ENCODE measurements around the gene BIVM. TPM values are rescaled to one million over a fixed set of nuclear protein-coding genes. Genes with fewer than 3 reads are reported as not detected.

The BIVM gene
- total RNA-seq: 10 to 100 TPM; 15.2 to 29.6 (median 27.2) TPM

- Histone ChIP-seq H3K27me3 (no peaks in the 10 kb centered on the region), H3K4me3 (peak within 1 kb of the TSS; percentile 76 to 84 (median 79)), H3K27ac (peak within 1 kb of the TSS; percentile 74 to 78), H3K4me1 (peaks cover 0 to 7% of the 10 kb centered on the region in 2 donors), H3K9me3 (no peaks in the 10 kb centered on the region), H3K36me3 (no peaks in the 10 kb centered on the region)
- peak; percentile 90 to 92 for DNase-seq (ENCODE audit: low spot score in 2 of 2)
- TF ChIP-seq POLR2A (IDR thresholded peaks at IDR 0.05): no peak
- TF ChIP-seq POLR2AphosphoS5 (IDR thresholded peaks at IDR 0.05): peak in 2 of 3 donors; percentile 24 to 31
- no peak for TF ChIP-seq CTCF (IDR thresholded peaks at IDR 0.05)
- intact Hi-C loops (cut with DNase I; ENCODE audit: low total_unique reads): loop anchor here (1.0 kb wide), 1 partner anchor 26 kb away; the partner anchor contains the start of gene TEX30
Measured at GRCh38 chr13:102798581-102799425, at the start of gene BIVM, which contains the start of gene POGLUT2. BIVM (plus strand) TSS chr13:102799119; CDS start chr13:102807268, 8,149 bp downstream. POGLUT2 (minus strand) TSS chr13:102798976; CDS start chr13:102798670, 306 bp downstream.

- Histone ChIP-seq H3K9me3 (peaks cover 0 to 4% of the 10 kb centered on the region in 2 donors), H3K4me1 (no peaks in the 10 kb centered on the region), H3K36me3 (no peaks in the 10 kb centered on the region), H3K27ac (no peak overlapping the region), H3K27me3 (no peaks in the 10 kb centered on the region), H3K4me3 (no peak overlapping the region)
- intact Hi-C loops (cut with DNase I; ENCODE audit: low total_unique reads): no loop called here
- DNase-seq (ENCODE audit: low spot score in 2 of 2): no peak
- TF ChIP-seq POLR2AphosphoS5 (IDR thresholded peaks at IDR 0.05) (no peak), CTCF (IDR thresholded peaks at IDR 0.05) (no peak), POLR2A (IDR thresholded peaks at IDR 0.05) (no peak)
Measured at GRCh38 chr13:102751886-102752285, 47.0 kb upstream of the BIVM start.

GRCh38 chr13:102757006-102757405 is 41.9 kb upstream of the BIVM start:
- Histone ChIP-seq H3K27me3 (no peaks in the 10 kb centered on the region), H3K27ac (no peak overlapping the region), H3K9me3 (no peaks in the 10 kb centered on the region), H3K36me3 (no peaks in the 10 kb centered on the region), H3K4me3 (no peak overlapping the region), H3K4me1 (no peaks in the 10 kb centered on the region)
- TF ChIP-seq POLR2A (IDR thresholded peaks at IDR 0.05): no peak
- no peak for TF ChIP-seq CTCF (IDR thresholded peaks at IDR 0.05)
- TF ChIP-seq POLR2AphosphoS5 (IDR thresholded peaks at IDR 0.05): no peak
- DNase-seq (ENCODE audit: low spot score in 2 of 2): no peak
- intact Hi-C loops (cut with DNase I; ENCODE audit: low total_unique reads): no loop called here

GRCh38 chr13:102758842-102759241 is 40.1 kb upstream of the BIVM start:
- intact Hi-C loops (cut with DNase I; ENCODE audit: low total_unique reads): no loop called here
- Histone ChIP-seq H3K4me3 (no peak overlapping the region), H3K27ac (no peak overlapping the region), H3K36me3 (no peaks in the 10 kb centered on the region), H3K9me3 (no peaks in the 10 kb centered on the region), H3K4me1 (no peaks in the 10 kb centered on the region), H3K27me3 (no peaks in the 10 kb centered on the region)
- no peak for TF ChIP-seq CTCF (IDR thresholded peaks at IDR 0.05)
- no peak for TF ChIP-seq POLR2AphosphoS5 (IDR thresholded peaks at IDR 0.05)
- TF ChIP-seq POLR2A (IDR thresholded peaks at IDR 0.05): no peak
- DNase-seq (ENCODE audit: low spot score in 2 of 2): no peak

- Histone ChIP-seq H3K36me3 (no peaks in the 10 kb centered on the region), H3K4me1 (no peaks in the 10 kb centered on the region), H3K27ac (no peak overlapping the region), H3K4me3 (no peak overlapping the region), H3K9me3 (no peaks in the 10 kb centered on the region), H3K27me3 (no peaks in the 10 kb centered on the region)
- no peak for TF ChIP-seq POLR2A (IDR thresholded peaks at IDR 0.05)
- no peak for TF ChIP-seq POLR2AphosphoS5 (IDR thresholded peaks at IDR 0.05)
- TF ChIP-seq CTCF (IDR thresholded peaks at IDR 0.05): no peak
- DNase-seq (ENCODE audit: low spot score in 2 of 2): no peak
- intact Hi-C loops (cut with DNase I; ENCODE audit: low total_unique reads): no loop called here
Measured at GRCh38 chr13:102761071-102761470, 37.8 kb upstream of the BIVM start.

Measured in breast epithelium (tissue), 4 donors.